Transverse colon (tissue), 4 donors: ENCODE results near the gene SERF2.

Experiments used
- EP300 ChIP-seq: sonication (generic); formaldehyde crosslinking; IDR thresholded peaks from one replicate; pipeline ENCODE4 v1.6.1; 2017; ENCODE audit warnings: antibody characterized with exemption, low read depth
- POLR2A ChIP-seq: fragments of 450-650 bp; IDR thresholded peaks from one replicate; pipeline ENCODE4 v1.6.1; 2016; ENCODE audit warnings: antibody characterized with exemption, mild to moderate bottlenecking, moderate library complexity
- POLR2AphosphoS5 ChIP-seq, 3 donors: sonication (generic); formaldehyde crosslinking; IDR thresholded peaks; one replicate each; pipeline ENCODE4 v1.6.1; 2016; ENCODE audit warnings: antibody characterized with exemption in 3 of 3
- TF ChIP-seq, protein P1 (sequence below), 5 experiments: fragments of 200-600 bp in 3 of 5; fragments of 450-650 bp in 2 of 5; sonication (generic) in 3 of 5; IDR thresholded peaks; 1 replicate in 2 of 5; 2 replicates in 3 of 5; pipeline ENCODE4 v1.5.1; 2016 to 2017; ENCODE audit warnings: antibody characterized with exemption in 5 of 5, inconsistent platforms in 3 of 5, mild to moderate bottlenecking in 2 of 5, moderate library complexity in 1 of 5

DNA sequence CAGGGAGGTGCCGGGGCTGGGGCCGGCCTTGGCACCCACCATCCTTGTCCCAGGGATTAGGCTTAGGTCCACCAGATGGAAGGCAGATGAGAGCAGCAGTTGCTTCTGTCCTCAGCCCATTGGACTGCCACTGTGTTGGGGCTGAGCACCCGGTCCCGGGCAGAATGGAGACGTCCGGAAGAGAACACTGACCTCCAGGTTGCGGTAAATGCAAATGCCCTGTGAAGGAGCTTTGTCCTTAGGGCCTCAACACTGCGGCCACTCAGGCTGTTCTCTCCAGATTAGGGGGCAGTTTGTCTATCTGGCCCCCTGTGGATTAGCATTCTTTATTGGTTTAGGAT, 7.8 kb downstream of the SERF2 start, which contains the start of gene SERINC4:
- TF ChIP-seq, protein P1, sequence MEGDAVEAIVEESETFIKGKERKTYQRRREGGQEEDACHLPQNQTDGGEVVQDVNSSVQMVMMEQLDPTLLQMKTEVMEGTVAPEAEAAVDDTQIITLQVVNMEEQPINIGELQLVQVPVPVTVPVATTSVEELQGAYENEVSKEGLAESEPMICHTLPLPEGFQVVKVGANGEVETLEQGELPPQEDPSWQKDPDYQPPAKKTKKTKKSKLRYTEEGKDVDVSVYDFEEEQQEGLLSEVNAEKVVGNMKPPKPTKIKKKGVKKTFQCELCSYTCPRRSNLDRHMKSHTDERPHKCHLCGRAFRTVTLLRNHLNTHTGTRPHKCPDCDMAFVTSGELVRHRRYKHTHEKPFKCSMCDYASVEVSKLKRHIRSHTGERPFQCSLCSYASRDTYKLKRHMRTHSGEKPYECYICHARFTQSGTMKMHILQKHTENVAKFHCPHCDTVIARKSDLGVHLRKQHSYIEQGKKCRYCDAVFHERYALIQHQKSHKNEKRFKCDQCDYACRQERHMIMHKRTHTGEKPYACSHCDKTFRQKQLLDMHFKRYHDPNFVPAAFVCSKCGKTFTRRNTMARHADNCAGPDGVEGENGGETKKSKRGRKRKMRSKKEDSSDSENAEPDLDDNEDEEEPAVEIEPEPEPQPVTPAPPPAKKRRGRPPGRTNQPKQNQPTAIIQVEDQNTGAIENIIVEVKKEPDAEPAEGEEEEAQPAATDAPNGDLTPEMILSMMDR (IDR thresholded peaks at IDR 0.05), result no peak
- no peak for TF ChIP-seq POLR2A
- no peak for TF ChIP-seq EP300
- TF ChIP-seq POLR2AphosphoS5 (IDR thresholded peaks at IDR 0.05), result no peak
